Effector memory CD8-positive, alpha-beta T cell (primary cell): Measurements from ENCODE around the gene TRIM49.
"Not testable (repeated sequence)": the region's sequence is repeated elsewhere in the genome, so short reads cannot be mapped to it uniquely, and the experiment has no call there.

Experiments
- ATAC-seq: fragments of 150-1000 bp; cut with Tn5 transposase; replicated peaks from 2 replicates; pipeline ENCODE4 v1.10.0; 2021; ENCODE audit warnings: mild to moderate bottlenecking, moderate library complexity
- DNase-seq, 3 experiments: peaks; one replicate each; pipeline ENCODE4 v3.0.0; 2021
- H3K27ac Mint-ChIP-seq, 2 donors: one replicate each; pipeline ENCODE4 v1.8.0; 2022; ENCODE audit warnings: mild to moderate bottlenecking in 2 of 2, mixed read lengths in 2 of 2, moderate library complexity in 2 of 2
- H3K27me3 Mint-ChIP-seq, 2 donors: one replicate each; pipeline ENCODE4 v1.8.0; 2022; ENCODE audit warnings: mixed read lengths in 2 of 2
- H3K36me3 Mint-ChIP-seq: one replicate; pipeline ENCODE4 v1.8.0; 2022; ENCODE audit warnings: mild to moderate bottlenecking, moderate library complexity, mixed read lengths; ENCODE audit not compliant: insufficient read depth
- H3K4me1 Mint-ChIP-seq, 2 donors: one replicate each; pipeline ENCODE4 v1.8.0; 2022; ENCODE audit warnings: low read depth in 2 of 2, mixed read lengths in 2 of 2
- H3K4me3 Mint-ChIP-seq, 2 donors: one replicate each; pipeline ENCODE4 v1.8.0; 2022; ENCODE audit warnings: mild to moderate bottlenecking in 2 of 2, mixed read lengths in 2 of 2, moderate library complexity in 2 of 2
- H3K9me3 Mint-ChIP-seq, 2 donors: one replicate each; pipeline ENCODE4 v1.8.0; 2022; ENCODE audit warnings: mixed read lengths in 2 of 2
- total RNA-seq, 9 experiments: gene quantifications; one replicate each; lab custom pipeline; 2026; lab: John Stamatoyannopoulos, UW

The TRIM49 gene
- total RNA-seq: 0 reads per million in 9 experiments

- H3K27ac Mint-ChIP-seq, H3K36me3 Mint-ChIP-seq, H3K4me1 Mint-ChIP-seq, DNase-seq, H3K4me3 Mint-ChIP-seq, ATAC-seq, H3K9me3 Mint-ChIP-seq, H3K27me3 Mint-ChIP-seq: not testable (repeated sequence)
Observed at GRCh38 chr11:89808475-89808874, at the start of gene TRIM49. Gene TRIM49 (minus strand): TSS chr11:89808575. CDS start chr11:89804469, 4,106 bp downstream.

- H3K27ac Mint-ChIP-seq, H3K4me3 Mint-ChIP-seq, H3K27me3 Mint-ChIP-seq, H3K9me3 Mint-ChIP-seq, H3K4me1 Mint-ChIP-seq, H3K36me3 Mint-ChIP-seq, ATAC-seq, DNase-seq: not testable (repeated sequence)
Observed at GRCh38 chr11:89826694-89827093, 18.3 kb upstream of the TRIM49 start.

- H3K36me3 Mint-ChIP-seq, H3K9me3 Mint-ChIP-seq, DNase-seq, H3K4me3 Mint-ChIP-seq, H3K27me3 Mint-ChIP-seq, ATAC-seq, H3K4me1 Mint-ChIP-seq, H3K27ac Mint-ChIP-seq: not testable (repeated sequence)
Observed at GRCh38 chr11:89820008-89820407, 11.6 kb upstream of the TRIM49 start.

GRCh38 chr11:89813535-89813934 is 5.2 kb upstream of the TRIM49 start:
- not testable (repeated sequence) for H3K36me3 Mint-ChIP-seq, DNase-seq, H3K4me1 Mint-ChIP-seq, H3K9me3 Mint-ChIP-seq, H3K27ac Mint-ChIP-seq, H3K27me3 Mint-ChIP-seq, ATAC-seq, H3K4me3 Mint-ChIP-seq

GRCh38 chr11:89787506-89788063 is 20.8 kb downstream of the TRIM49 start:
- not testable (repeated sequence) for ATAC-seq, DNase-seq, H3K27me3 Mint-ChIP-seq, H3K4me3 Mint-ChIP-seq, H3K27ac Mint-ChIP-seq, H3K4me1 Mint-ChIP-seq, H3K9me3 Mint-ChIP-seq, H3K36me3 Mint-ChIP-seq

GRCh38 chr11:89785726-89786125 is 22.6 kb downstream of the TRIM49 start:
- not testable (repeated sequence) for H3K9me3 Mint-ChIP-seq, H3K4me1 Mint-ChIP-seq, H3K36me3 Mint-ChIP-seq, H3K27ac Mint-ChIP-seq, ATAC-seq, DNase-seq, H3K27me3 Mint-ChIP-seq, H3K4me3 Mint-ChIP-seq

- not testable (repeated sequence) for H3K36me3 Mint-ChIP-seq, H3K27ac Mint-ChIP-seq, H3K4me3 Mint-ChIP-seq, ATAC-seq, H3K9me3 Mint-ChIP-seq, H3K4me1 Mint-ChIP-seq, DNase-seq, H3K27me3 Mint-ChIP-seq
Observed at GRCh38 chr11:89750822-89751221, 57.6 kb downstream of the TRIM49 start.
